HG03064 (cell line): ENCODE results near the gene RAB17.

ENCODE experiments used
- ATAC-seq: cut with Tn5 transposase; IDR thresholded peaks from one replicate; pipeline ENCODE4 v1.9.1; 2021; ENCODE audit warnings: low read depth; ENCODE audit not compliant: unreplicated experiment

The RAB17 gene

DNA sequence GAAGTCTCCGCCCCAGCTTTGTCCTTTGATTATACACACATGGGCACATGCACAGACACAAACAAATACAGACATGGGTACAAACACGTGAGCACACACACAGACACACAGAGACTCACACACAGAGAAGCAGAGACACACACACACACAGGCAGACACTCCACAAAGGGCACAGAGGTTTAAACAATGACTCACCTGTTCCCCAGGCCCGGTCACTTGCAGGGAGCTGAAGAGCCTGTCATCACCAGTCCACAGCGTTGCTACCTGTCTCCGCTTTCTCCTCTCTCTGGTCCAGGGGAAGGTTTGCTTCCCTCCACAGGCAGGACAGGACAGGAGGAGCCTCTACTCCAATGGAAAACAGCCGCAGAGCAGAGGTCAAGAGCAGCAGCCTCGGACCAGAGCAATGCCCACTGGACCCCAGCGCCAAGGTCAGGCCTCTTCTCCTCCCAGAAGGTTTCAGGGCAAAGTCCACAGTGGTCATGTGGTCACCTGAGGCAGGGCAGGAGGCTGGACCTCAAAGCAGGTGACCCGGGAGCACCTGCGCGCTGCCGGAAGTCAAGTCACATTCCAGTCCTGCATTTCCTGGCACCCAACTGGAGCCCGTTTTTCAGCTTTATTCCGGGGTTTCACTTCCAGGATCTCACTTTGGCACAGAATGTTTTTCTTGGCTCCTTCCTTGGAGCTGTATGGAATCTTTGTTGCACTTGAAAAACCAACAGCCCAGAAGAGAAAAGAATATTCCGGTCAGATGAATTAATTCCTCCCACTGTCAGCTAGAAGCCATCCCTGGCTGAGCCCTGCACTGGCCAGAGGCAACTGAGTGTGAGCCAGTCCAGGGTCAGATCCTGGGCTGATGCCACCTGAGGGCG, at the start of gene RAB17:
Gene RAB17, minus strand, starts transcription at position 463 of the 869 bp plus-strand sequence. CDS start 4,580 bp downstream, outside the sequence.
- ATAC-seq = no peak

DNA sequence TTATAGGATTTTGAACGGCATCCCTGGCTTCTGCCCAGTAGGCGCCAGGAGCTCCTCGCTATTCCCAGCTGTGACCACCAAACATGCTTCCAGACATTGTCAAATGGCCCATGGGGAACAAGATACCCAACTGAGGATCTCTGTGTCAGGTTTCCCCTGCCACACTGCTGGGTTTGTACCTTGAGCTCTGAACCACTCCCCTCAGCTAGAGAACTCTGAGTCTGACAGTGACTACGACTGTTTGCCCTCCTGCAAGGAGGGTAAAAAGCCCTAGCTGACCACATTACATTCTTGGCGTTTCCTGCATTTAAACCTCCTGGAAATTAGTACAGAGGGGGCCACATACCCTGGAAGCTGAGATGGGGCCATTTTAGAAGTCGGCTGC, 49.3 kb upstream of the RAB17 start:
- ATAC-seq = no peak

GRCh38 chr2:237639052-237639835, 48.7 kb upstream of the RAB17 start:
- no peak for ATAC-seq

- no peak for ATAC-seq
Measured at GRCh38 chr2:237638176-237638575, 47.6 kb upstream of the RAB17 start.

GRCh38 chr2:237637429-237638135, 47.0 kb upstream of the RAB17 start:
- no peak for ATAC-seq

- ATAC-seq = no peak
Measured at GRCh38 chr2:237636578-237636977, 46.0 kb upstream of the RAB17 start.

DNA sequence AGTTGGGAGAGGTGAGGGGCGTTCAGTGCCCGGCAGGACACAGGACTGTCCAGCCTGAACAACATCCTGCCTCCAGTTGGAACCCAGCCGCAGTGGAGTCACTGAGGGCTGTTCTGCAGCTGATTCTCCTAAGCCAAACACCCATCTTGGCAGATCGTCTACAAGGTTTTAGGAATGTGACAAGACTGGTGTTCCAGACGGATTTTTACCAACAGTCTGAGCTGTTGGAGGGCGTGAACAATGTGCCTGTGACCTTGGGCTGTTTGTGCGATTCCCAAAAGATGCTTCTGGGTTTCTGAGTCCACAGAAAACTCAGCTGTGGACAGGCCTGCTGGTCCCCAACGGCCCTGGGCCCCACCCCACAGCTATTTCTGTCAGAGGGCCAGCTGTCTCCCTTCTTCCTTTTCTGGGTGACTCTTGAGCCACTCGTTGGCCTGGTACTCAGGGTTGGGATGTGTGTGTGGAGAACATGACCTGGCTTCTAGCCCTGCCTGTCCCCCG, 42.6 kb upstream of the RAB17 start:
- no peak for ATAC-seq

GRCh38 chr2:237631801-237632585, 41.5 kb upstream of the RAB17 start:
- ATAC-seq = no peak

DNA sequence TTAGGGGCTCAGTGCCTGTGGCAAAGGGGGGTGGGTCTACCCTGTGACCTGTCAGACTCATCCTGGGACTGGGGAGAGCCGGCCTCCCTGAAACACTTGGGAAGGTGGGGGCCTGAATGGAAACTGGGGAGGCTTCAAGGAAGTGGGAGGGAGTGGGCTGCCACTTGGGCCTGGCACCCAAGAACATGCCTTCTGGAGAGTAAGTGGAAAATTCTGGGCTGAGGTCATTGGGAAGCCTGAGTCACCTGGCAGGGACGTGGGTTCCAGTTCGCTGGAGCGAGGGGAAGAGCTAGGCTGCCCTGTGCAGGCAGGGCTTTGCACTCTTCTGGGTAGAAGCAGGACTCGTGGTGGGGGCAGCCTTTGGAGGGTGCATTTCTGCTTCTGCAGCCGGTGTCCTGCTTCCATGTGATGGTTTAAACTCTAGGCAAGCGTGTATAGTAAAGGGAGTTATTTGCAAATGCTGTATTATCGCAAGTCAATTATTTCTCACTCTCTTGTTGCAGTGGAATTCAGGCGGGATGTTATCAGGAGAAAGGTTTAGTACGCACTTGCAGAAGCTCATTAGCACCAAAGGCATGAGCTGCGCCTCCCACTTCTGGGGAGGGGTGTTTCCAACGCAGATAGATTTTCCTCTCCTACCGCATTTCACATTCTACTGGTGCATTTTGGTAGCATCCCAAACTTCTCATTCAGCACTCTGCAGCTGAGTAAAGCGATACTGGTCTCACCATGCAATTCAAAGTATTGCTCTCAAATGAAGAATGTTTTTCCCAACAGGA, 40.7 kb upstream of the RAB17 start:
- ATAC-seq = no peak

- ATAC-seq = no peak
Measured at GRCh38 chr2:237630216-237631000, 39.9 kb upstream of the RAB17 start.

- ATAC-seq = no peak
Measured at GRCh38 chr2:237629739-237630138, 39.2 kb upstream of the RAB17 start.

DNA sequence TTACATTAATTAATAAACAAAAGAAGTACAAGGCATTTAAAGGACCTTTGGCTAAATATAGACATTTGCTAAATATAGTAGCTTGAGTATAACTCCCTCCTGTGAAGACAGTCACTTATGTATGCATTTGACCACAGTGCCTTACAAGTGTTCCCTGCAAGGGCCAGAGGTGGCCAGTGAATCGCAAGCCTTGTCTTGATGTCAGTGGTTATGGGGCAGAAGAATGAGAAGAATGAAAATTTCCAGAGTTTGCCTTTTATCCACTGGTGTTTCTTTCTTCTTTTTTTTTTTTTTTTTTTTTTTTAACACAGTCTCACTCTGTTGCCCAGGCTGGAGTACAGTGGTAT, 38.6 kb upstream of the RAB17 start:
- ATAC-seq = no peak

- ATAC-seq = no peak
Measured at GRCh38 chr2:237628247-237629187, 38.0 kb upstream of the RAB17 start.

DNA sequence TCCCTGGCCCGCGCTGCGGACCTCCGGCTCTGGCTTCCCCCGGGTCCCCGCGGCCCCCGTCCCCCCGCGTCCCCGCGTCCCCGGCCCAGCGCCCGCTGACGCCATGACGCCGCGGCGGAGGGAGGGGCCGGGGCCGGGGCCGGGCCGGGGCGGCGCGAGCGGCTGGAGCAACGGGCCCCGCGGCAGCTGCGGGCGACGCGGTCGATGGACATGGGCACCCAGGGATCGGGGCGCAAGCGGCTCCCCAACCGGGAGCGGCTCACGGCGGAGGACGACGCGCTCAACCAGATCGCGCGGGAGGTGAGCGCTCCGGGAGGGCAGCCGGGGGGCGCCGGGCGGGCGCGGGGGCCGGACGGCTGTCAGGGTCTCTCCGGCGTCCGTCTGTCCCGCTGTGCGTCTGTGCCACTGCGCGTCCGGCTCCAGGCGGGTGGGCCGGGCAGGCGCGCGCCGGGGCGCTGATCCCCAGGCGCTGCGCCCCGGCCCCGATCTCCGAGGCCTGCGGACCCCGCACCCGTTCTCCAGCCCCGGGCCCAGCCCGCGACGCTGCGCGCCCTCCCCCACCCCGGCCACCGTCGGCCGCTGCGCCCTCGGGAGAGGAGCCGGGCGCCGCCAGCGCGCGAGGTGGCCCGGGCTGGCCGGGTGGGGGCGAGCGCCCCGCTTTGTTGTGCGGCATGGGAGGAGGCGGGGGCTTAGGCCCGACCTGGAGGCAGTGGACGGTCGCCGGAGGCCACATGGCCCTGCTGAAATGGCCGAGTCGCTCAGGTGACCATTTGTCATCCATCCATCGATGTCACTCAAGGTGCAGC, 37.1 kb upstream of the RAB17 start, which contains the start of gene LRRFIP1:
Gene LRRFIP1, plus strand, starts transcription at position 147 of the 806 bp plus-strand sequence. Its CDS starts 58 bp downstream, at position 205.
- ATAC-seq = no peak

- no peak for ATAC-seq
Measured at GRCh38 chr2:237626813-237627440, 36.4 kb upstream of the RAB17 start.

GRCh38 chr2:237625777-237626176, 35.2 kb upstream of the RAB17 start:
- ATAC-seq = no peak
